HCT116 (cell line): Measurements from ENCODE around the gene PRPF8. TPM values are rescaled to one million over a fixed set of nuclear protein-coding genes. Genes with fewer than 3 reads are reported as not detected.

Experiments used
- ATAC-seq: fragments of 200-7000 bp; cut with Tn5 transposase; 2 replicates; pipeline ENCODE4 v1.9.1; 2020; ENCODE audit warnings: mild to moderate bottlenecking, moderate library complexity
- BruUV-seq: library from RNA; stranded (reverse); fragments of 400-500 nt; replicated peaks from 2 replicates; lab custom pipeline; 2021; lab: Mats Ljungman, UMichigan
- CTCF ChIA-PET: fragments of 300-600 bp; sonication (Branson Sonifier 250); formaldehyde crosslinking; loops from one replicate; lab custom pipeline; 2021; ENCODE audit warnings: antibody characterized with exemption; lab: Charles Lee
- POLR2A ChIA-PET: fragments of 300-600, 350-600 bp; sonication (Branson Sonifier 250); formaldehyde crosslinking; loops from one replicate; lab custom pipeline; 2021; ENCODE audit warnings: antibody characterized with exemption; lab: Charles Lee
- RAD21 ChIA-PET, 2 experiments: fragments of 300-600 bp; sonication (Branson Sonifier 250); formaldehyde crosslinking; loops; one replicate each; lab custom pipeline; 2023; ENCODE audit warnings: low total read pairs in 2 of 2; ENCODE audit not compliant: uncharacterized antibody in 2 of 2, unreplicated experiment in 2 of 2, low non-redundant PET in 1 of 2; lab: Charles Lee
- DNase-seq: peaks from one replicate; pipeline ENCODE4 v3.0.0-alpha.2; 2010; ENCODE audit warnings: low read depth, low spot score
- H2AFZ ChIP-seq: fragments of 200-600 bp; shearing (Covaris generic), sonication (generic); 2 replicates; pipeline ENCODE4 v1.6.1; 2017; ENCODE audit warnings: low read depth, mixed run types, mixed read lengths, antibody characterized with exemption, low read length; ENCODE audit not compliant: poor library complexity, severe bottlenecking
- H3K27ac ChIP-seq: 2 replicates; pipeline ENCODE4 v1.5.1; 2012; ENCODE audit warnings: low read depth, low read length
- H3K27me3 ChIP-seq: fragments of 200-600 bp; sonication (generic); 2 replicates; pipeline ENCODE4 v1.6.1; 2016; ENCODE audit warnings: mixed run types, low read length, mixed read lengths; ENCODE audit not compliant: insufficient read depth
- H3K36me3 ChIP-seq, 2 experiments: fragments of 200-500 bp in 1 of 2; fragments of 200-600 bp in 1 of 2; sonication (Bioruptor generic) in 1 of 2; sonication (generic) in 1 of 2; 2 replicates each; pipeline versions ENCODE4 v1.5.1 to v1.6.1; 2014 to 2016; ENCODE audit warnings: low read length in 2 of 2, inconsistent platforms in 1 of 2, mixed read lengths in 1 of 2, mixed run types in 1 of 2; ENCODE audit not compliant: insufficient read depth in 2 of 2, control insufficient read depth in 1 of 2
- H3K4me1 ChIP-seq, 2 experiments: fragments of 200-600 bp in 1 of 2; sonication (generic) in 1 of 2; 2 replicates each; pipeline versions ENCODE4 v1.5.1 to v1.6.1; 2012 to 2017; ENCODE audit warnings: low read length in 2 of 2, inconsistent platforms in 1 of 2, mild to moderate bottlenecking in 1 of 2, mixed read lengths in 1 of 2, mixed run types in 1 of 2, moderate library complexity in 1 of 2; ENCODE audit not compliant: insufficient read depth in 2 of 2, control insufficient read depth in 1 of 2
- H3K4me2 ChIP-seq: fragments of 200-600 bp; sonication (generic); 2 replicates; pipeline ENCODE4 v1.6.1; 2017; ENCODE audit warnings: mixed run types, low read length, mixed read lengths
- H3K4me3 ChIP-seq, 2 experiments: fragments of 200-600 bp in 1 of 2; sonication (generic) in 1 of 2; replicated peaks in 1 of 2; 2 replicates each; pipeline ENCODE4 v1.5.1; 2011 to 2016; ENCODE audit warnings: low read length in 2 of 2, control low read depth in 1 of 2, low read depth in 1 of 2, mild to moderate bottlenecking in 1 of 2, mixed read lengths in 1 of 2, mixed run types in 1 of 2
- H3K79me2 ChIP-seq: fragments of 200-600 bp; sonication (generic); 2 replicates; pipeline ENCODE4 v1.6.1; 2017; ENCODE audit warnings: mild to moderate bottlenecking, mixed run types, low read length, moderate library complexity, mixed read lengths; ENCODE audit not compliant: insufficient read depth
- H3K9ac ChIP-seq: fragments of 200-600 bp; sonication (generic); 2 replicates; pipeline ENCODE4 v1.6.1; 2016; ENCODE audit warnings: low read length, mixed read lengths
- H3K9me2 ChIP-seq: fragments of 200-600 bp; sonication (generic), shearing (Covaris generic); 2 replicates; pipeline ENCODE4 v1.6.1; 2017; ENCODE audit warnings: mixed run types, mild to moderate bottlenecking, moderate library complexity; ENCODE audit not compliant: insufficient read depth
- H3K9me3 ChIP-seq, 2 experiments: fragments of 200-500 bp in 1 of 2; fragments of 200-600 bp in 1 of 2; sonication (Bioruptor generic) in 1 of 2; sonication (generic) in 1 of 2; 2 replicates each; pipeline ENCODE4 v1.6.1; 2014 to 2017; ENCODE audit warnings: low read length in 2 of 2, mixed read lengths in 2 of 2, inconsistent platforms in 1 of 2, low read depth in 1 of 2, mild to moderate bottlenecking in 1 of 2, mixed run types in 1 of 2, moderate library complexity in 1 of 2; ENCODE audit not compliant: control insufficient read depth in 1 of 2, insufficient read depth in 1 of 2
- H4K20me1 ChIP-seq: fragments of 200-600 bp; sonication (generic), shearing (Covaris generic); 2 replicates; pipeline ENCODE4 v1.6.1; 2017; ENCODE audit warnings: mixed run types, mild to moderate bottlenecking, moderate library complexity; ENCODE audit not compliant: insufficient read depth
- CBX3 ChIP-seq: IDR thresholded peaks from 2 replicates; pipeline ENCODE4 v1.6.1; 2012; ENCODE audit warnings: low read depth
- EGR1 ChIP-seq: IDR thresholded peaks from 2 replicates; pipeline ENCODE4 v1.6.1; 2012; ENCODE audit warnings: low read depth
- EZH2 ChIP-seq: fragments of 200-600 bp; sonication (generic); IDR thresholded peaks from 2 replicates; pipeline ENCODE4 v1.6.1; 2017; ENCODE audit warnings: antibody characterized with exemption, mixed run types
- FOSL1 ChIP-seq: IDR thresholded peaks from 2 replicates; pipeline ENCODE4 v1.6.1; 2012; ENCODE audit warnings: low read depth
- JUND ChIP-seq: IDR thresholded peaks from 2 replicates; pipeline ENCODE4 v1.6.1; 2012
- POLR2A ChIP-seq: IDR thresholded peaks from 2 replicates; pipeline ENCODE4 v1.7.0; 2011; ENCODE audit warnings: borderline replicate concordance; ENCODE audit not compliant: insufficient read depth, insufficient read length; ENCODE audit errors: extremely low read depth
- RAD21 ChIP-seq: IDR thresholded peaks from 2 replicates; pipeline ENCODE4 v1.6.1; 2012; ENCODE audit warnings: low read depth, mild to moderate bottlenecking
- SP1 ChIP-seq: IDR thresholded peaks from 2 replicates; pipeline ENCODE4 v1.6.1; 2012; ENCODE audit warnings: low read depth
- SRF ChIP-seq: IDR thresholded peaks from 2 replicates; pipeline ENCODE4 v1.6.1; 2012; ENCODE audit warnings: low read depth
- TCF7L2 ChIP-seq: IDR thresholded peaks from 2 replicates; pipeline ENCODE4 v1.7.0; 2011; ENCODE audit warnings: borderline replicate concordance, inconsistent platforms; ENCODE audit not compliant: insufficient read depth, insufficient read length; ENCODE audit errors: extremely low read depth
- YY1 ChIP-seq: IDR thresholded peaks from 2 replicates; pipeline ENCODE4 v1.6.1; 2011; ENCODE audit warnings: low read length, low read depth, moderate library complexity, mild to moderate bottlenecking; ENCODE audit not compliant: insufficient replicate concordance; ENCODE audit errors: extremely low read depth
- ZFX ChIP-seq: fragments of 450-650 bp; IDR thresholded peaks from 2 replicates; pipeline ENCODE4 v1.6.1; 2017
- ZNF274 ChIP-seq: fragments of 200-500 bp; sonication (Bioruptor generic); IDR thresholded peaks from 2 replicates; pipeline ENCODE4 v1.6.1; 2014; ENCODE audit warnings: mild to moderate bottlenecking, low read depth, low read length, inconsistent platforms
- intact Hi-C: fragments of 100-400 bp; cut with micrococcal nuclease; formaldehyde crosslinking; loops from 2 replicates; pipeline ENCODE4 v1.10.0; 2022
- total RNA-seq: library from RNA; stranded (reverse); gene quantifications from one replicate; pipeline ENCODE4 v1.2.1, GENCODE V29; 2021; ENCODE audit not compliant: unreplicated experiment
- TF ChIP-seq, protein P1 (sequence below): IDR thresholded peaks from 2 replicates; pipeline ENCODE4 v1.6.1; 2012; ENCODE audit warnings: low read depth
- TF ChIP-seq, protein P2 (sequence below): IDR thresholded peaks from 2 replicates; pipeline ENCODE4 v1.6.1; 2012
- TF ChIP-seq, protein P3 (sequence below), 3 experiments: fragments of 200-600 bp in 1 of 3; sonication (generic) in 1 of 3; IDR thresholded peaks in 2 of 3; conservative IDR thresholded peaks in 1 of 3; 2 replicates each; pipeline ENCODE4 v1.5.1; 2012 to 2017; ENCODE audit warnings: low read depth in 2 of 3, low read length in 2 of 3, antibody characterized with exemption in 1 of 3, borderline replicate concordance in 1 of 3, control low read depth in 1 of 3, mild to moderate bottlenecking in 1 of 3, mixed read lengths in 1 of 3, mixed run types in 1 of 3, moderate library complexity in 1 of 3; ENCODE audit not compliant: insufficient read depth in 1 of 3

Gene PRPF8
- total RNA-seq, 1 experiment from 2014 or later: 386 TPM

GRCh38 chr17:1626333-1626732 lies 58.3 kb downstream of the PRPF8 start:
- DNase-seq: no peak
- no peak overlapping the region for H3K9ac ChIP-seq

More at GRCh38 chr17:1626333-1626732, 58.3 kb downstream of the PRPF8 start:
- no peaks in the 10 kb centered on the region for H3K79me2 ChIP-seq
- H3K4me3 ChIP-seq: no peak overlapping the region
- POLR2A ChIA-PET: no interaction called here
- RAD21 ChIA-PET: interaction anchor here in 1 of 2 experiments (0.6 to 1.5 kb wide), 2 partner anchors 52 to 110 kb away, joined by 3 to 4 read pairs; partner anchors contain the start of gene INPP5K
- CTCF ChIA-PET: interaction anchor here (0.8 to 1.1 kb wide), 2 partner anchors 8 to 51 kb away, joined by 3 to 7 read pairs; no protein-coding TSS in a partner anchor
- ATAC-seq: no peak
- H3K4me2 ChIP-seq: no peak overlapping the region
- H3K36me3 ChIP-seq: no peaks in the 10 kb centered on the region
- no peak overlapping the region for H3K27ac ChIP-seq
- no peaks in the 10 kb centered on the region for H4K20me1 ChIP-seq
- TF ChIP-seq, protein P1, sequence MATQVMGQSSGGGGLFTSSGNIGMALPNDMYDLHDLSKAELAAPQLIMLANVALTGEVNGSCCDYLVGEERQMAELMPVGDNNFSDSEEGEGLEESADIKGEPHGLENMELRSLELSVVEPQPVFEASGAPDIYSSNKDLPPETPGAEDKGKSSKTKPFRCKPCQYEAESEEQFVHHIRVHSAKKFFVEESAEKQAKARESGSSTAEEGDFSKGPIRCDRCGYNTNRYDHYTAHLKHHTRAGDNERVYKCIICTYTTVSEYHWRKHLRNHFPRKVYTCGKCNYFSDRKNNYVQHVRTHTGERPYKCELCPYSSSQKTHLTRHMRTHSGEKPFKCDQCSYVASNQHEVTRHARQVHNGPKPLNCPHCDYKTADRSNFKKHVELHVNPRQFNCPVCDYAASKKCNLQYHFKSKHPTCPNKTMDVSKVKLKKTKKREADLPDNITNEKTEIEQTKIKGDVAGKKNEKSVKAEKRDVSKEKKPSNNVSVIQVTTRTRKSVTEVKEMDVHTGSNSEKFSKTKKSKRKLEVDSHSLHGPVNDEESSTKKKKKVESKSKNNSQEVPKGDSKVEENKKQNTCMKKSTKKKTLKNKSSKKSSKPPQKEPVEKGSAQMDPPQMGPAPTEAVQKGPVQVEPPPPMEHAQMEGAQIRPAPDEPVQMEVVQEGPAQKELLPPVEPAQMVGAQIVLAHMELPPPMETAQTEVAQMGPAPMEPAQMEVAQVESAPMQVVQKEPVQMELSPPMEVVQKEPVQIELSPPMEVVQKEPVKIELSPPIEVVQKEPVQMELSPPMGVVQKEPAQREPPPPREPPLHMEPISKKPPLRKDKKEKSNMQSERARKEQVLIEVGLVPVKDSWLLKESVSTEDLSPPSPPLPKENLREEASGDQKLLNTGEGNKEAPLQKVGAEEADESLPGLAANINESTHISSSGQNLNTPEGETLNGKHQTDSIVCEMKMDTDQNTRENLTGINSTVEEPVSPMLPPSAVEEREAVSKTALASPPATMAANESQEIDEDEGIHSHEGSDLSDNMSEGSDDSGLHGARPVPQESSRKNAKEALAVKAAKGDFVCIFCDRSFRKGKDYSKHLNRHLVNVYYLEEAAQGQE: no peak
- TF ChIP-seq SRF (no peak), SP1 (no peak), CBX3 (no peak), TCF7L2 (no peak), RAD21 (no peak), YY1 (no peak), FOSL1 (no peak), EGR1 (no peak), JUND (no peak), ZNF274 (no peak), POLR2A (no peak), ZFX (no peak), EZH2 (no peak)
- TF ChIP-seq, protein P2, sequence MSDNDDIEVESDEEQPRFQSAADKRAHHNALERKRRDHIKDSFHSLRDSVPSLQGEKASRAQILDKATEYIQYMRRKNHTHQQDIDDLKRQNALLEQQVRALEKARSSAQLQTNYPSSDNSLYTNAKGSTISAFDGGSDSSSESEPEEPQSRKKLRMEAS: no peak
- TF ChIP-seq, protein P3, sequence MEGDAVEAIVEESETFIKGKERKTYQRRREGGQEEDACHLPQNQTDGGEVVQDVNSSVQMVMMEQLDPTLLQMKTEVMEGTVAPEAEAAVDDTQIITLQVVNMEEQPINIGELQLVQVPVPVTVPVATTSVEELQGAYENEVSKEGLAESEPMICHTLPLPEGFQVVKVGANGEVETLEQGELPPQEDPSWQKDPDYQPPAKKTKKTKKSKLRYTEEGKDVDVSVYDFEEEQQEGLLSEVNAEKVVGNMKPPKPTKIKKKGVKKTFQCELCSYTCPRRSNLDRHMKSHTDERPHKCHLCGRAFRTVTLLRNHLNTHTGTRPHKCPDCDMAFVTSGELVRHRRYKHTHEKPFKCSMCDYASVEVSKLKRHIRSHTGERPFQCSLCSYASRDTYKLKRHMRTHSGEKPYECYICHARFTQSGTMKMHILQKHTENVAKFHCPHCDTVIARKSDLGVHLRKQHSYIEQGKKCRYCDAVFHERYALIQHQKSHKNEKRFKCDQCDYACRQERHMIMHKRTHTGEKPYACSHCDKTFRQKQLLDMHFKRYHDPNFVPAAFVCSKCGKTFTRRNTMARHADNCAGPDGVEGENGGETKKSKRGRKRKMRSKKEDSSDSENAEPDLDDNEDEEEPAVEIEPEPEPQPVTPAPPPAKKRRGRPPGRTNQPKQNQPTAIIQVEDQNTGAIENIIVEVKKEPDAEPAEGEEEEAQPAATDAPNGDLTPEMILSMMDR (IDR thresholded peaks at IDR 0.05 in 2 of 3, conservative IDR thresholded peaks at IDR 0.05 in 1 of 3; ENCODE audit: borderline replicate concordance in 1 of 3, insufficient read depth in 1 of 3, low read depth in 2 of 3, low read length in 2 of 3): no peak
- TF ChIP-seq, all 23 proteins: peak for 0
- Histone ChIP-seq H3K9me3 (no peaks in the 10 kb centered on the region), H2AFZ (no peak overlapping the region), H3K27me3 (no peaks in the 10 kb centered on the region), H3K9me2 (no peaks in the 10 kb centered on the region), H3K4me1 (peaks cover 13 to 42% of the 10 kb centered on the region in 2 experiments)
- intact Hi-C loops: no loop called here
- no TSS peak for BruUV-seq
